GF-D8 (cell line): ENCODE data around the gene TUBA4A.
"Not testable (repeated sequence)": the region's sequence is repeated elsewhere in the genome, so short reads cannot be mapped to it uniquely, and the experiment has no call there.

Experiments
- DNase-seq: peaks from one replicate; lab custom pipeline; 2025; lab: John Stamatoyannopoulos, UW

Gene TUBA4A

GRCh38 chr2:219253753-219254589 lies at the start of gene TUBA4A:
TUBA4A (minus strand) TSS chr2:219253918; CDS start chr2:219253858, 60 bp downstream.
- peak; percentile 29 for DNase-seq

- DNase-seq, result no peak
Observed at GRCh38 chr2:219302412-219302968, 48.8 kb upstream of the TUBA4A start.

GRCh38 chr2:219300022-219300421 lies 46.3 kb upstream of the TUBA4A start:
- no peak for DNase-seq

- no peak for DNase-seq
Observed at GRCh38 chr2:219299372-219299760, 45.6 kb upstream of the TUBA4A start.

- DNase-seq, result peak; percentile 26
Observed at GRCh38 chr2:219298759-219299371, 45.1 kb upstream of the TUBA4A start.

GRCh38 chr2:219297766-219298456 lies 44.2 kb upstream of the TUBA4A start:
- no peak for DNase-seq

GRCh38 chr2:219296631-219297391 lies 43.1 kb upstream of the TUBA4A start:
- no peak for DNase-seq

- DNase-seq, result no peak
Observed at GRCh38 chr2:219296142-219296541, 42.4 kb upstream of the TUBA4A start.

- peak; percentile 21 for DNase-seq
Observed at GRCh38 chr2:219294356-219295351, 40.9 kb upstream of the TUBA4A start.

- no peak for DNase-seq
Observed at GRCh38 chr2:219293736-219294231, 40.1 kb upstream of the TUBA4A start.

GRCh38 chr2:219292616-219293015 lies 38.9 kb upstream of the TUBA4A start:
- DNase-seq, result no peak

- DNase-seq, result no peak
Observed at GRCh38 chr2:219291910-219292490, 38.3 kb upstream of the TUBA4A start.

GRCh38 chr2:219291394-219291793 lies 37.7 kb upstream of the TUBA4A start:
- DNase-seq, result no peak

GRCh38 chr2:219290381-219291171 lies 36.9 kb upstream of the TUBA4A start:
- DNase-seq, result no peak

GRCh38 chr2:219289537-219290361 lies 36.0 kb upstream of the TUBA4A start:
- DNase-seq, result no peak

- no peak for DNase-seq
Observed at GRCh38 chr2:219289195-219289536, 35.4 kb upstream of the TUBA4A start.

- no peak for DNase-seq
Observed at GRCh38 chr2:219287580-219288265, 34.0 kb upstream of the TUBA4A start.

- not testable (repeated sequence) for DNase-seq
Observed at GRCh38 chr2:219287116-219287440, 33.4 kb upstream of the TUBA4A start.
